ENCODE measurements around the gene HNRNPDL. TPM values are rescaled to one million over a fixed set of nuclear protein-coding genes. Genes with fewer than 3 reads are reported as not detected.

HNRNPDL gene
- total RNA-seq, 2 experiments from 2014 or later = 264 to 277 TPM

DNA sequence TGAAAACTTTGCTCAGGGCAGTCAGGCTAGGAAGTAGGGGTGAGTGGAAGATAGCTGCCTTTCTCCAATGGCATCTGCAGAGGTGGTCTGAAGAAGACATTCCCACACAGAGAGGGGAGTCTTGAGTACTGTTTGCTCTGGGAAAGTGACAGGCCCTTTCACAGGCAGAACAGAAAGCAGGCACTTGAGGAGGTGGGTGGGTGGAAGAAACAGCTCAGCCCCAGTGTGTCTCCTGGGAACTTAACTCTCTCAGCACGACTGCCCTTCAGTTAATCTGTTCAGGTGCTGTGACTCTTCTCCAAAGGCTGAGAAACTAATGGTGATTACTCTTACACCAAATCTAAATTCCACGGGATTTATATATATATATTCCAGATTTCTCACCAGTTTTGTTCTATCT lies 28.5 kb upstream of the HNRNPDL start:
- POLR2A ChIA-PET = no interaction called here
- Mint-ChIP-seq H3K36me3 (peaks cover 28% of the 10 kb centered on the region), H3K4me3 (no peak overlapping the region), H3K9me3 (no peaks in the 10 kb centered on the region), H3K27me3 (no peaks in the 10 kb centered on the region), H3K4me1 (ENCODE audit: low read depth) (peaks cover 2% of the 10 kb centered on the region), H3K27ac (peak overlapping the region; percentile 6)
- DNase-seq = no peak
- intact Hi-C loops (cut with micrococcal nuclease) = no loop called here
- CTCF ChIA-PET = interaction anchor here (0.6 to 4.7 kb wide), 2 partner anchors 280 to 425 kb away, joined by 3 to 31 read pairs; no protein-coding TSS in a partner anchor

DNA sequence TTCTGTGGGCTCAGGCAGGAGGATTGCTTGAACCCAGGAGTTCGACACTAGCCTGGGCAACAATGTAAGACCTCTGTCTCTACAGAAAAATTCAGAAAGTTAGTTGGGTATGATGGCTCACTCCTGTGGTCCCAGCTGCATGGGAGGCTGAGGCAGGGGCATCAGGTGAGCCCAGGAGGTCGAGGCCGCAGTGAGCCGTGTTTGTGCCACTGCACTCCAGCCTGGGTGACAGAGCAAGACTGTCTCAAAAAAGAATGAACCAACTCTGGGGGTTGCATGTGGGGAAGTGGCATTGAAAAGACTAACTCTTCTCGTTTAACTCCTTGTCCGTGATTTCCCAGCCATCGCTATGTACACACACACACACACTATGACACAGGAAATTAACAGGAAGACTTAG lies 27.0 kb upstream of the HNRNPDL start:
- DNase-seq = no peak
- no peaks in the 10 kb centered on the region for H3K27me3 Mint-ChIP-seq
- no peaks in the 10 kb centered on the region for H3K9me3 Mint-ChIP-seq
- ChIA-PET POLR2A (no interaction called here), CTCF (interaction anchor here (0.6 kb wide), 1 partner anchor 281 kb away, joined by 4 read pairs; no protein-coding TSS in a partner anchor)
- intact Hi-C loops (cut with micrococcal nuclease) = no loop called here
- H3K4me1 Mint-ChIP-seq (ENCODE audit: low read depth) = peaks cover 4% of the 10 kb centered on the region
- peaks cover 30% of the 10 kb centered on the region for H3K36me3 Mint-ChIP-seq
- no peak overlapping the region for H3K27ac Mint-ChIP-seq
- H3K4me3 Mint-ChIP-seq = no peak overlapping the region

DNA sequence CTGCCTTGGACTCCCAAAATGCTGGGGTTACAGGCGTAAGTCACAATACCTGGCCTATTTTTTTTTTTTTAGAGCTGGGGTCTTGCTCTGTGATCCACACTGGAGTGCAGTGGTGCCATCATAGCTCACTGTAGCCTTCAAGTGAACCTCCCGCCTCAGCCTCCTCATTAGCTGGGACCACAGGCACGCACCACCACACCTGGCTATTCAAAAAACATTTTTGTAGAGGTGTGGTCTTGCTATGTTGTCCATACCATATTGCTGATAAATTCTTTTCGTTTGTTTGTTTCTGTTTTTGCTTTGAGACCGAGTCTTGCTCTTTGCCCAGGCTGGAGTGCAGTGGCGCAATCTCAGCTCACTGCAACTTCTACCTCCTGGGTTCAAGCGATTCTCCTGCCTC lies 21.8 kb upstream of the HNRNPDL start:
- no peak for DNase-seq
- ChIA-PET CTCF (interaction anchor here (1.1 to 1.8 kb wide), 2 partner anchors 10 to 287 kb away, joined by 3 to 4 read pairs; no protein-coding TSS in a partner anchor), POLR2A (no interaction called here)
- Mint-ChIP-seq H3K9me3 (no peaks in the 10 kb centered on the region), H3K4me1 (ENCODE audit: low read depth) (peaks cover 12% of the 10 kb centered on the region), H3K27me3 (no peaks in the 10 kb centered on the region), H3K27ac (no peak overlapping the region), H3K4me3 (no peak overlapping the region), H3K36me3 (peaks cover 57% of the 10 kb centered on the region)
- intact Hi-C loops (cut with micrococcal nuclease) = no loop called here

DNA sequence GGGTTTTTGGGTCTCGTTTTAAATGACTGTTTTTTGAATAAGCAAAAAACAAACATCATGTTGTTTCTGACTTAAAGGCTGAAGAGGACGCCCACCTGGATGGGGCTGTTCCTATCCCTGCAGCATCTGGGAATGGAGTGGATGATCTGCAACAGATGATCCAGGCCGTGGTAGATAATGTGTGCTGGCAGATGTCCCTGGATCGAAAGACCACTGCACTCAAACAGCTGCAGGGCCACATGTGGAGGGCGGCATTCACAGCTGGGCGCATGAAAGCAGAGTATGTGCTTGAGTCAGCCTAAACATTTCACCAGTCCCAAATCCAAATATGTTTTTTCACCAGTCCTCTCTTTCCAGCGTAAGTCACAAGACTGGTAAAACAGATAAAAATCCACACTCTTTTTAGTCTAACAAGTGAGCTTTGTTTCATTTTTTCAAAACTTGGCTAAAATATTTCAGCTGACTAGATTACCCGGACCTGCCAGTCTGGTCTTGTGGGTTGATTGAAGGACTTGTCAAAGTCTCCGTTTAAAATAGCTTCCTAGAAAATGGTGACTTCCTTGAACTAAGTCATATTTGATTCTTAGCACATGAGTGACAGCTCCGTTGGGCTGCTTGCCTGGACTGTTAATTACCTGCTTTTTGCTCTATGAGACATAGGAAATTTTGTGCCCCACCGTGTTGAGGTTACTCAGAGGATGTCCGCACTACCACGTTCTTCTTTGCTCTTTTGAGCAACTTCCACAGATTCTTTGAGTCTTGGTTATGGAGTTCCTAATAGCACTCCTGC lies 20.9 kb upstream of the HNRNPDL start:
- intact Hi-C loops (cut with micrococcal nuclease) = no loop called here
- Mint-ChIP-seq H3K36me3 (peaks cover 49% of the 10 kb centered on the region), H3K27ac (peak overlapping the region; percentile 48), H3K4me1 (ENCODE audit: low read depth) (peaks cover 12% of the 10 kb centered on the region), H3K9me3 (no peaks in the 10 kb centered on the region), H3K27me3 (no peaks in the 10 kb centered on the region), H3K4me3 (no peak overlapping the region)
- no peak for DNase-seq
- CTCF ChIA-PET = interaction anchor here (1.1 to 1.8 kb wide), 2 partner anchors 9 to 288 kb away, joined by 3 to 4 read pairs; no protein-coding TSS in a partner anchor
- POLR2A ChIA-PET = no interaction called here

DNA sequence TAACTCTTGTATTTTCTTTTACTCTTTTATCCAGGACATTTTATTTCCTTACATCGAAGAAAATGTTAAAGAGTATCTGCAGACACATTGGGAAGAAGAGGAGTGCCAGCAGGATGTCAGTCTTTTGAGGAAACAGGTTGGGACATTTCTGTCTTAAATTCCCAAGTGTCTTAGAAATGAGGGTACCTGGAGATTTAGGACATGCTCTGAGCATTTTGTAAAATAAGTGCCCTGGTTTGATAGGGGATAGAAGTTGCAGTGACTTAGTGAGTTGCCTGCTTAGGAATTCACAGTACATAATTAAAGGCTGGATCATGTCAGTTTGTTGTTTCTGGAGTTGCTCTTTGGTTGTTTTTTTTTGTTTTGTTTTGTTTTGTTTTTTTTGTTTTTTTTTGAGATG lies 17.6 kb upstream of the HNRNPDL start:
- ChIA-PET CTCF (no interaction called here), POLR2A (no interaction called here)

DNA sequence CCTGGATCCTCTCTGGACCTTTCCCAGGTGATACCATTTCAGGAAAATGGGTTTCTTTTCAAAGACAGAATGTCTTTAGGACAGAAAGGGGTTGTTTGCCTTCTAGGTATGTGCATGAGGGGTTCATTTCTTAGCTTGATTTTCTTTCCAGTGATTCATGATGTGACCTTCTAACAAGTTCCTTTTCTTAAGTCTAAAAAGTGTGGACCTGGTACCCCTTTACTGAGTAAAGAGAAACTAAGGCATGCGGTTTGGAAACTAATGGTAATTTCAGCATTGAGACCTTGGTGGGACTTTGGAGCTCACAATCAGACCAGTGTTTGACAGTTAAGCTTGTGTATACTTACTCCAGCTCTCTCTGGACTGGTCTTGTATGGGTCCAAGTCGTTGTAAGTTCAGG lies 8.8 kb upstream of the HNRNPDL start:
- Mint-ChIP-seq H3K4me1 (ENCODE audit: low read depth) (peaks cover 61% of the 10 kb centered on the region), H3K9me3 (no peaks in the 10 kb centered on the region), H3K36me3 (peaks cover 24% of the 10 kb centered on the region), H3K27me3 (no peaks in the 10 kb centered on the region), H3K4me3 (no peak overlapping the region), H3K27ac (no peak overlapping the region)
- intact Hi-C loops (cut with micrococcal nuclease) = no loop called here
- ChIA-PET POLR2A (interaction anchor here (0.9 to 1.0 kb wide), 2 partner anchors 10 to 14 kb away, joined by 3 to 4 read pairs; no protein-coding TSS in a partner anchor), CTCF (interaction anchor here (0.6 to 5.7 kb wide), 4 partner anchors 24 to 300 kb away, joined by 3 to 19 read pairs (median 4); no protein-coding TSS in a partner anchor)
- no peak for DNase-seq

More for the DNA sequence above, 17.6 kb upstream of the HNRNPDL start:
- Mint-ChIP-seq H3K36me3 (peaks cover 39% of the 10 kb centered on the region), H3K27me3 (no peaks in the 10 kb centered on the region), H3K27ac (no peak overlapping the region), H3K9me3 (no peaks in the 10 kb centered on the region), H3K4me1 (ENCODE audit: low read depth) (peaks cover 13% of the 10 kb centered on the region), H3K4me3 (no peak overlapping the region)
- intact Hi-C loops (cut with micrococcal nuclease) = no loop called here
- no peak for DNase-seq

DNA sequence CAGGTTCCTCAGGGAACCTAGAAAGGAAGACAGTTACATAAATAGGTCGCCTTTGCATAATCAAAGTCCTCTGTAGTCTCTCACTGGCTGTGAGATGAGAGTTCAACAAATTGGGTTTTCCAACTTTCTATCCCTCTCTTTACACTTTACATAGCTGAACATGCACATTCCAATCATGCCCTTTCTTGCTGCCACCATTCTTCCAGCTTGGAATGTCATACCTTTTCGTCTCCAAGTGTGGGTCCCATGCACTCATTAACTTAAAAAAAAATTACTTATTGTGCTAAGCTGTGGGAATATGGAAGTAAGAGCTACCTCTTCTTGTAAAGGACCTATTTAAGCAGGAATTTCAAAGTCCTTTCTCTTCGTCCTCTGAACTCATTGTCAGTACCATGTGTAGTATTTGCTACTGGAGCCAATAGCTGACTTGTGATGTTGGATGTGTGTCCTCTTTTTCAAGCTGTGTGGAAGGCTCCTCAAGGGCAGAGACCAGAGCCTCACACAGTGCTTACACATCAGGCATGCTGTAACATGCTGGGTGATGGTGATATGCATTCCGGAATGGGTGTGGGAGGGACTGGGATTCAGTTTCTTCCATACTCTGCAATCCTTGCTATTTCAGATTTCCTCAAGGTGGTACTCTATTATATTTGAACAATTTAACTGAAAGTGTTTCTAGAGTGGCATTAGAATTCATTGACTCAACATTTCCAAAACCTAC lies 7.2 kb upstream of the HNRNPDL start:
- no peak overlapping the region for H3K27ac Mint-ChIP-seq
- ChIA-PET CTCF (interaction anchor here (0.6 to 5.7 kb wide), 3 partner anchors 9 to 472 kb away, joined by 3 to 19 read pairs (median 4); no protein-coding TSS in a partner anchor), POLR2A (interaction anchor here (0.6 to 1.1 kb wide), 2 partner anchors 8 to 14 kb away, joined by 3 to 6 read pairs; no protein-coding TSS in a partner anchor)
- H3K4me3 Mint-ChIP-seq = no peak overlapping the region
- H3K27me3 Mint-ChIP-seq = no peaks in the 10 kb centered on the region
- no peaks in the 10 kb centered on the region for H3K9me3 Mint-ChIP-seq
- H3K4me1 Mint-ChIP-seq (ENCODE audit: low read depth) = peaks cover 75% of the 10 kb centered on the region
- DNase-seq = no peak
- intact Hi-C loops (cut with micrococcal nuclease) = no loop called here
- H3K36me3 Mint-ChIP-seq = peaks cover 33% of the 10 kb centered on the region

DNA sequence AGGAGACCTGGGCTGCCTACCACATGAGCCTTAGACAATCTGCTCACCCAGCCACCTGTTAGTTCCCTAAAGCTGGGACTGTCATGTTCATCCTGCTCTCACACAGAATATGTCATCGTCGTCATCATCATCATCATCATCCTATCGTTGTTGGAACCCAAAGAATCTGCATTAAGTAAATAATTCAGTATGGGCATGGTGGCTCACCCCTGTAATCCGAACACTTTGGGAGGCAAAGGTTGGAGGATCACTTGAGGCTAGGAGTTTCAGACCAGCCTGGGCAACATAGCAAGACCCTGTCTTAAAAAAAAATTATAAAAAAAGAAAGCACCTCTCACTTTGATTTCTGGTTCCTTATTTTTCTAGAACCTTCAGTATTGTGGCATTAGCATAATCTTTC lies 6.5 kb upstream of the HNRNPDL start:
- H3K27me3 Mint-ChIP-seq = no peaks in the 10 kb centered on the region
- no peak for DNase-seq
- ChIA-PET CTCF (no interaction called here), POLR2A (interaction anchor here (1.1 kb wide), 1 partner anchor 8 kb away, joined by 3 read pairs; no protein-coding TSS in a partner anchor)
- intact Hi-C loops (cut with micrococcal nuclease) = no loop called here
- peaks cover 78% of the 10 kb centered on the region for H3K4me1 Mint-ChIP-seq (ENCODE audit: low read depth)
- H3K9me3 Mint-ChIP-seq = no peaks in the 10 kb centered on the region
- H3K36me3 Mint-ChIP-seq = peaks cover 31% of the 10 kb centered on the region
- H3K4me3 Mint-ChIP-seq = no peak overlapping the region
- no peak overlapping the region for H3K27ac Mint-ChIP-seq

DNA sequence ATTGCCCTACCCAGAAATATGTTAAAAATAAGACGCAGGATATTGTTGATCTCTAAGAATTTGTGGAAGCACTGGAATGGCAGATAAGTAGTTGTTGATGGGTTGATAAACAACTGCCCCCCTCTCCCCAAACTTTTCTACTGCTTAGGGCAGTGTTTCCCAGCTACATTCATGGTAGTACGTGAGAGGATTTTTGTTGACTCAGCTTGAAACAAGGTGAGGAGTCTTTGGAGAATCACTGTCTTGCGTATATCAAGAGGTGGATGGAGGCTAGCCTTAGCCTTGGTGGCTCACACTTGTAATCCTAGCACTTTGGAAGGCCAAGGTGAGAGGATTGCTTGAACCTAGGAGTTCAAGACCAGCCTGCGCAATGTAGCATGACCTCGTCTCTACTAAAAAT lies 5.9 kb upstream of the HNRNPDL start:
- Mint-ChIP-seq H3K27me3 (no peaks in the 10 kb centered on the region), H3K27ac (no peak overlapping the region), H3K4me1 (ENCODE audit: low read depth) (peaks cover 74% of the 10 kb centered on the region), H3K4me3 (no peak overlapping the region), H3K9me3 (no peaks in the 10 kb centered on the region), H3K36me3 (peaks cover 32% of the 10 kb centered on the region)
- no peak for DNase-seq
- ChIA-PET POLR2A (no interaction called here), CTCF (no interaction called here)
- intact Hi-C loops (cut with micrococcal nuclease) = no loop called here

DNA sequence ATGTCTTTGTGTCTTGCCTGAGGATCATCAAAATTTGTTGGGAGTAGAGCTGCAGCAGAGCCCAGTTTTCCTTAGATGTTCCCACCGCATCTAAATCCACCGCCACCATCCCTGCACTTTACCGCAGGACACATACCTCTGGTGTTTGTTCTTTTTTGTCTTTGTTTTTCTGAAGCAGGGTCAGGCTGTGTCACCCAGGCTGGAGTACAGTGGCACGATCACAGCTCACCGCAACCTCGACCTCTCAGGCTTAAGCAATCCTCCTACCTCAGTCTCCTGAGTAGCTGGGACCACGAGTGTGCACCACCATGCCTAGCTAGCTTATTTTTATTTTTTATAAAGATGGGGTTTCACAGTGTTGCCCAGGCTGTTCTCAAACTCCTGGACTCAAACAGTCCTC lies 4.7 kb upstream of the HNRNPDL start:
- no peak for DNase-seq
- no peaks in the 10 kb centered on the region for H3K27me3 Mint-ChIP-seq
- no peak overlapping the region for H3K4me3 Mint-ChIP-seq
- H3K27ac Mint-ChIP-seq = peak overlapping the region; percentile 82
- peaks cover 68% of the 10 kb centered on the region for H3K4me1 Mint-ChIP-seq (ENCODE audit: low read depth)
- CTCF ChIA-PET = interaction anchor here (0.6 to 1.2 kb wide), 5 partner anchors 25 to 429 kb away, joined by 3 to 4 read pairs (median 3); no protein-coding TSS in a partner anchor
- no peaks in the 10 kb centered on the region for H3K9me3 Mint-ChIP-seq
- peaks cover 33% of the 10 kb centered on the region for H3K36me3 Mint-ChIP-seq
- intact Hi-C loops (cut with micrococcal nuclease) = loop anchor here (5.0 kb wide), 2 partner anchors 677 to 1022 kb away; partner anchors contain the start of genes HELQ, MRPS18C and PLAC8
- POLR2A ChIA-PET = no interaction called here

DNA sequence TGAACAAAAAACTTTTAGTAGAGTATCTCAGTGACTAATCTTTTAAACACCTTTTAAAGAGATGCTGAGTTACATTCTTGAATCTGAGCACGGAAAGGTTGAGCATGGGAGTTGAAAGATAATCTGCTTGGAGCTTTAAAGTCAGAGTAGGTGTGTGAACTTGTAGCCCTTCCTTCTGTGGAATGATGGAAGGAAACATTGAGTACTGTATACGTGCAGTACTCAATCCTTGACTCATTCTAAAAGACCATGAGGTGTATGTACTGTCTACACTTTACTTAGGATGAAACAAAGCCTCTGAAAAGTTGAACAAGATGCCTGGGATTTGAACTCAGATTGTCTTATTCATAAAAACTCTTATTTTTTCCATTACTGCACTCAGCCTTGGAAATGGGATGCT lies 3.5 kb upstream of the HNRNPDL start:
- H3K4me1 Mint-ChIP-seq (ENCODE audit: low read depth) = peaks cover 56% of the 10 kb centered on the region
- no peaks in the 10 kb centered on the region for H3K27me3 Mint-ChIP-seq
- ChIA-PET POLR2A (no interaction called here), CTCF (interaction anchor here (0.5 kb wide), 1 partner anchor 970 kb away, joined by 3 read pairs; no protein-coding TSS in a partner anchor)
- DNase-seq = no peak
- no peaks in the 10 kb centered on the region for H3K9me3 Mint-ChIP-seq
- peaks cover 36% of the 10 kb centered on the region for H3K36me3 Mint-ChIP-seq
- peak overlapping the region; percentile 30 for H3K4me3 Mint-ChIP-seq
- intact Hi-C loops (cut with micrococcal nuclease) = loop anchor here (5.0 kb wide), 2 partner anchors 679 to 1024 kb away; partner anchors contain the start of genes HELQ, MRPS18C and PLAC8
- peak overlapping the region; percentile 89 for H3K27ac Mint-ChIP-seq

DNA sequence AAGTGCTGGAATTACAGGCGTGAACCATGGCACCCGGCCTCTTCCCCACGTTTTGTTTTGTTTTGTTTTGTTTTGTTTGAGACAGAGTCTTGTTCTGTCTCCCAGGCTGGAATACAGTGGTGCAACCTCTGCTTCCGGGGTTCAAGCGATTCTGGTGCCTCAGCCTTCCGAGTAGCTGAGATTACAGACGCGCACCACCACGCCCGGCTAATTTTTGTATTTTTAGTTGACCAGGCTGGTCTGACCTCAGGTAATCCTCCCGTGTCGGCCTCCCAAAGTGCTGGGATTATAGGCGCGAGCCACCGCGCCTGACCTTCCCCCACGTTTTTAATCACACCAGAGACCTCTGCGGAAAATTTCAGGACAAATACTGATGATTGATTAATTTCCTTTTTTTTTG lies 2.3 kb upstream of the HNRNPDL start:
- POLR2A ChIA-PET = interaction anchor here (1.9 kb wide), 1 partner anchor 10 kb away, joined by 6 read pairs; no protein-coding TSS in a partner anchor
- intact Hi-C loops (cut with micrococcal nuclease) = loop anchor here (5.0 kb wide), 2 partner anchors 680 to 1025 kb away; partner anchors contain the start of genes HELQ, MRPS18C and PLAC8

More for the DNA sequence above, 2.3 kb upstream of the HNRNPDL start:
- no peaks in the 10 kb centered on the region for H3K9me3 Mint-ChIP-seq
- H3K27ac Mint-ChIP-seq = peak overlapping the region; percentile 70
- H3K4me3 Mint-ChIP-seq = peak overlapping the region; percentile 99
- no peak for DNase-seq
- no peaks in the 10 kb centered on the region for H3K27me3 Mint-ChIP-seq
- peaks cover 47% of the 10 kb centered on the region for H3K36me3 Mint-ChIP-seq
- CTCF ChIA-PET = no interaction called here
- peaks cover 52% of the 10 kb centered on the region for H3K4me1 Mint-ChIP-seq (ENCODE audit: low read depth)

Data from activated CD4-positive, alpha-beta memory T cell treated with anti-CD3 and anti-CD28 coated beads for 36 hours (primary cell).